SK-N-SH treated with all-trans-retinoic acid at 6 μM for 48 hours (cell line): ENCODE results near the gene FAM89A.

Source experiments
- BACH2 ChIP-seq: fragments of 250-450 bp; sonication (Bioruptor Pico); IDR thresholded peaks from 2 replicates; pipeline ENCODE4 v1.9.0; 2021; ENCODE audit warnings: mild to moderate bottlenecking, borderline replicate concordance
- CSDC2 ChIP-seq: fragments of 250-450 bp; sonication (Bioruptor Pico); IDR thresholded peaks from 2 replicates; pipeline ENCODE4 v1.5.0; 2020; ENCODE audit warnings: mild to moderate bottlenecking, moderate library complexity
- ZFP30 ChIP-seq: fragments of 450-650 bp; formaldehyde crosslinking; IDR thresholded peaks from 2 replicates; pipeline ENCODE4 v1.5.0; 2022; ENCODE audit warnings: mild to moderate bottlenecking, moderate library complexity

DNA sequence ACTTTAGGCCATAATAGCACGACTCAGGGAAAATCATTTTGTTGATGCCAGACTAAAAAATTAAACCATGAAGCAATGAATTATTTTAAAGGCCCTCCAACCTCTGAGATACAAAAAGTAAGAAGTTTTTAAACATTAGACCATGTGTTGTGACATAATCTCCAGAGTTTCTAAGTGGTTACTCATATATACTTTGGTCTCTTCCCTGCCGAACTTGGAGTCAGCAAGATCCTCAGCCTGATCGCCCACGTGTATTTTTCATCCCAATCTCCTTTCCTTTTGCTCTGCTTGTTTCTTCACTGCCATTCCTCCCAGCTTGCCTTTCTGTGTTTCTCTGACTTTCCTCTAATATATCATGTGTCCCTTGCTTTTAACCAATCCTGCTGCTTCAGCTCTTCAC is 57.4 kb downstream of the FAM89A start:
- TF ChIP-seq CSDC2 (CRISPR knock-in tag), result no peak
- no peak for TF ChIP-seq BACH2 (CRISPR knock-in tag)
- no peak for TF ChIP-seq ZFP30 (CRISPR knock-in tag)
